ENCODE measurements around the gene APOBEC3C. TPM values are rescaled to one million over a fixed set of nuclear protein-coding genes. Genes with fewer than 3 reads are reported as not detected.
"Not testable (repeated sequence)": the region's sequence is repeated elsewhere in the genome, so short reads cannot be mapped to it uniquely, and the experiment has no call there.

The APOBEC3C gene
- total and polyA plus RNA-seq, 2 experiments from 2014 or later, result 6.6 to 104 TPM

- DNase-seq, result no peak
- H3K36me3 ChIP-seq (ENCODE audit: low read depth), result no peaks in the 10 kb centered on the region
- H3K4me3 ChIP-seq, result no peak overlapping the region
- no peaks in the 10 kb centered on the region for H4K20me1 ChIP-seq (ENCODE audit: insufficient read depth)
- H3K9ac ChIP-seq, result no peak overlapping the region
- no peak overlapping the region for H3K27ac ChIP-seq
- no peaks in the 10 kb centered on the region for H3K4me1 ChIP-seq (ENCODE audit: insufficient read depth)
- H3K9me2 ChIP-seq (ENCODE audit: insufficient read depth), result no peaks in the 10 kb centered on the region
- TF ChIP-seq EZH2 (IDR thresholded peaks at IDR 0.05; ENCODE audit: insufficient read depth, poor library complexity, severe bottlenecking) (no peak), EZH2phosphoT487 (IDR thresholded peaks at IDR 0.05; ENCODE audit: insufficient read depth, low read depth) (no peak)
- no peaks in the 10 kb centered on the region for H3K9me3 ChIP-seq (ENCODE audit: low read depth)
- no peaks in the 10 kb centered on the region for H3K27me3 ChIP-seq (replicated peaks; ENCODE audit: insufficient read depth)
- H3K79me2 ChIP-seq (ENCODE audit: insufficient read depth), result no peaks in the 10 kb centered on the region
- in situ Hi-C loops (cut with MboI), result no loop called here
- no peaks in the 10 kb centered on the region for H3F3A ChIP-seq (ENCODE audit: insufficient read depth)
- no peak overlapping the region for H2AFZ ChIP-seq
- WGBS, 2 experiments (ENCODE audit: low coverage in 1 of 2, low lambda C conversion rate in 2 of 2, missing lambda C conversion rate in 2 of 2), result 90 to 91% methylated on average over 13 of the region's 13 CpGs
- no peak overlapping the region for H3K4me2 ChIP-seq (ENCODE audit: unreplicated experiment)
These were observed 15.2 kb downstream of the APOBEC3C start for GRCh38 chr22:39029227-39029626.

GRCh38 chr22:39030705-39031104, 16.6 kb downstream of the APOBEC3C start:
- no peak overlapping the region for H2AFZ ChIP-seq
- H3K9me2 ChIP-seq (ENCODE audit: insufficient read depth), result no peaks in the 10 kb centered on the region
- no peaks in the 10 kb centered on the region for H3K9me3 ChIP-seq (ENCODE audit: low read depth)
- H3K4me2 ChIP-seq (ENCODE audit: unreplicated experiment), result no peak overlapping the region
- in situ Hi-C loops (cut with MboI), result no loop called here
- H3K4me3 ChIP-seq, result no peak overlapping the region
- TF ChIP-seq EZH2phosphoT487 (IDR thresholded peaks at IDR 0.05; ENCODE audit: insufficient read depth, low read depth) (no peak), EZH2 (IDR thresholded peaks at IDR 0.05; ENCODE audit: insufficient read depth, poor library complexity, severe bottlenecking) (no peak)
- WGBS, 2 experiments (ENCODE audit: low coverage in 1 of 2, low lambda C conversion rate in 2 of 2, missing lambda C conversion rate in 2 of 2), result 93 to 96% methylated on average over 14 of the region's 14 CpGs
- H3K36me3 ChIP-seq (ENCODE audit: low read depth), result no peaks in the 10 kb centered on the region
- no peak for DNase-seq
- no peaks in the 10 kb centered on the region for H3K27me3 ChIP-seq (replicated peaks; ENCODE audit: insufficient read depth)
- H3K27ac ChIP-seq, result no peak overlapping the region
- no peaks in the 10 kb centered on the region for H3F3A ChIP-seq (ENCODE audit: insufficient read depth)
- H3K79me2 ChIP-seq (ENCODE audit: insufficient read depth), result no peaks in the 10 kb centered on the region
- no peaks in the 10 kb centered on the region for H3K4me1 ChIP-seq (ENCODE audit: insufficient read depth)
- no peak overlapping the region for H3K9ac ChIP-seq
- no peaks in the 10 kb centered on the region for H4K20me1 ChIP-seq (ENCODE audit: insufficient read depth)

GRCh38 chr22:39031434-39032295, 17.6 kb downstream of the APOBEC3C start:
- H3K36me3 ChIP-seq (ENCODE audit: low read depth); in situ Hi-C loops (cut with MboI); H3K27me3 ChIP-seq (replicated peaks; ENCODE audit: insufficient read depth); H3K27ac ChIP-seq; H3K4me2 ChIP-seq (ENCODE audit: unreplicated experiment); H3K9me2 ChIP-seq (ENCODE audit: insufficient read depth); H3K4me3 ChIP-seq; H2AFZ ChIP-seq; DNase-seq; H3K79me2 ChIP-seq (ENCODE audit: insufficient read depth); H4K20me1 ChIP-seq (ENCODE audit: insufficient read depth); H3K9me3 ChIP-seq (ENCODE audit: low read depth); H3F3A ChIP-seq (ENCODE audit: insufficient read depth); H3K9ac ChIP-seq; H3K4me1 ChIP-seq (ENCODE audit: insufficient read depth): not testable (repeated sequence)
- WGBS, 2 experiments (ENCODE audit: low coverage in 1 of 2, low lambda C conversion rate in 2 of 2, missing lambda C conversion rate in 2 of 2), result 51 to 59% methylated on average over 9 to 17 of the region's 18 CpGs

- H3K9me3 ChIP-seq (ENCODE audit: low read depth); H3K9ac ChIP-seq; H3K4me2 ChIP-seq (ENCODE audit: unreplicated experiment); H3K79me2 ChIP-seq (ENCODE audit: insufficient read depth); H3K4me1 ChIP-seq (ENCODE audit: insufficient read depth); H3F3A ChIP-seq (ENCODE audit: insufficient read depth); H3K36me3 ChIP-seq (ENCODE audit: low read depth); H3K27ac ChIP-seq; H3K27me3 ChIP-seq (replicated peaks; ENCODE audit: insufficient read depth); H3K9me2 ChIP-seq (ENCODE audit: insufficient read depth); H2AFZ ChIP-seq; in situ Hi-C loops (cut with MboI); H3K4me3 ChIP-seq; DNase-seq; H4K20me1 ChIP-seq (ENCODE audit: insufficient read depth): not testable (repeated sequence)
- 51 to 52% methylated on average over 2 of the region's 2 CpGs for WGBS, 2 experiments (ENCODE audit: low coverage in 1 of 2, low lambda C conversion rate in 2 of 2, missing lambda C conversion rate in 2 of 2)
These were observed 23.0 kb downstream of the APOBEC3C start for GRCh38 chr22:39037071-39037470.
